SK-N-SH (cell line): ENCODE measurements around the gene PDGFRB. TPM values are rescaled to one million over a fixed set of nuclear protein-coding genes. Genes with fewer than 3 reads are reported as not detected.

Experiments used
- CTCF ChIA-PET: fragments of 300-600, 350-600 bp; formaldehyde crosslinking; extraction: SDS; loops from one replicate; lab custom pipeline; 2021; lab: Yijun Ruan, JAX
- POLR2A ChIA-PET: fragments of 350-600 bp; sonication (Branson Sonifier 250); formaldehyde crosslinking; extraction: SDS; loops from one replicate; lab custom pipeline; 2020; ENCODE audit warnings: antibody characterized with exemption, inconsistent platforms; lab: Yijun Ruan, JAX
- DNase-seq: peaks from one replicate; pipeline ENCODE4 v3.0.0; 2012
- H2AFZ ChIP-seq: fragments of 200-600 bp; sonication (generic); 2 replicates; pipeline ENCODE4 v1.8.1; 2016; ENCODE audit warnings: antibody characterized with exemption, mild to moderate bottlenecking, low read depth
- H3F3A ChIP-seq: fragments of 200-600 bp; sonication (generic); replicated peaks from 2 replicates; pipeline ENCODE3; 2016; ENCODE audit warnings: antibody characterized with exemption, mild to moderate bottlenecking; ENCODE audit not compliant: insufficient read depth
- H3K27ac ChIP-seq, 2 experiments: fragments of 200-500 bp in 1 of 2; fragments of 200-600 bp in 1 of 2; sonication (Bioruptor generic) in 1 of 2; sonication (generic), shearing (Covaris generic) in 1 of 2; 2 replicates each; pipeline versions ENCODE4 v1.5.1 to v1.6.1; 2014 to 2016; ENCODE audit warnings: low read depth in 2 of 2, inconsistent platforms in 1 of 2, low read length in 1 of 2, mild to moderate bottlenecking in 1 of 2, mixed read lengths in 1 of 2
- H3K27me3 ChIP-seq: fragments of 200-600 bp; sonication (generic), shearing (Covaris generic); 2 replicates; pipeline ENCODE4 v1.6.1; 2016; ENCODE audit warnings: mixed run types; ENCODE audit not compliant: insufficient read depth
- H3K36me3 ChIP-seq, 2 experiments: fragments of 200-500 bp in 1 of 2; fragments of 200-600 bp in 1 of 2; sonication (Bioruptor generic) in 1 of 2; sonication (generic) in 1 of 2; replicated peaks in 1 of 2; 2 replicates each; pipeline versions ENCODE3 to v1.5.1; 2014 to 2016; ENCODE audit warnings: low read length in 1 of 2, mild to moderate bottlenecking in 1 of 2; ENCODE audit not compliant: insufficient read depth in 2 of 2, control insufficient read depth in 1 of 2
- H3K4me1 ChIP-seq, 2 experiments: fragments of 200-500 bp in 1 of 2; fragments of 200-600 bp in 1 of 2; sonication (Bioruptor generic) in 1 of 2; sonication (generic), shearing (Covaris generic) in 1 of 2; 2 replicates each; pipeline versions ENCODE4 v1.5.1 to v1.6.1; 2014 to 2016; ENCODE audit warnings: low read depth in 1 of 2, low read length in 1 of 2, mixed run types in 1 of 2; ENCODE audit not compliant: insufficient read depth in 2 of 2, control insufficient read depth in 1 of 2
- H3K4me2 ChIP-seq: fragments of 200-600 bp; sonication (generic), shearing (Covaris generic); 2 replicates; pipeline ENCODE4 v1.6.1; 2017; ENCODE audit warnings: mixed run types
- H3K4me3 ChIP-seq, 2 experiments: fragments of 200-500 bp in 1 of 2; fragments of 200-600 bp in 1 of 2; sonication (Bioruptor generic) in 1 of 2; sonication (generic), shearing (Covaris generic) in 1 of 2; 2 replicates each; pipeline versions ENCODE4 v1.5.1 to v1.8.1; 2014 to 2016; ENCODE audit warnings: low read depth in 2 of 2, inconsistent platforms in 1 of 2, low read length in 1 of 2, mild to moderate bottlenecking in 1 of 2, mixed read lengths in 1 of 2, moderate library complexity in 1 of 2
- H3K79me2 ChIP-seq: fragments of 200-600 bp; sonication (generic); 2 replicates; pipeline ENCODE4 v1.8.1; 2017; ENCODE audit warnings: mild to moderate bottlenecking; ENCODE audit not compliant: insufficient read depth
- H3K9ac ChIP-seq: fragments of 200-600 bp; sonication (generic); 2 replicates; pipeline ENCODE4 v1.6.1; 2017; ENCODE audit warnings: mixed run types
- H3K9me2 ChIP-seq: fragments of 200-600 bp; sonication (generic); 2 replicates; pipeline ENCODE4 v1.6.1; 2017; ENCODE audit warnings: mixed run types
- H3K9me3 ChIP-seq: fragments of 200-600 bp; sonication (generic); 2 replicates; pipeline ENCODE4 v1.6.1; 2017; ENCODE audit warnings: mixed run types, mild to moderate bottlenecking, moderate library complexity
- H4K20me1 ChIP-seq: fragments of 200-600 bp; sonication (generic); 2 replicates; pipeline ENCODE4 v1.6.1; 2017; ENCODE audit warnings: mild to moderate bottlenecking, mixed run types; ENCODE audit not compliant: insufficient read depth
- EP300 ChIP-seq, 2 experiments: IDR thresholded peaks; 2 replicates each; pipeline versions ENCODE4 v1.4.0 to v1.6.1; 2012; ENCODE audit warnings: borderline replicate concordance in 1 of 2, low read depth in 1 of 2, low read length in 1 of 2
- EZH2phosphoT487 ChIP-seq: fragments of 200-600 bp; sonication (generic); IDR thresholded peaks from 2 replicates; pipeline ENCODE4 v1.6.1; 2017; ENCODE audit warnings: low read depth, mixed run types, mild to moderate bottlenecking, antibody characterized with exemption, moderate library complexity, borderline replicate concordance
- JUND ChIP-seq: IDR thresholded peaks from 2 replicates; pipeline ENCODE4 v1.4.0; 2012
- NRF1 ChIP-seq: IDR thresholded peaks from 2 replicates; pipeline ENCODE4 v1.6.1; 2012; ENCODE audit warnings: low read depth, mild to moderate bottlenecking, low read length
- RAD21 ChIP-seq: IDR thresholded peaks from 2 replicates; pipeline ENCODE4 v1.6.1; 2012; ENCODE audit warnings: mild to moderate bottlenecking, low read length
- REST ChIP-seq: IDR thresholded peaks from 2 replicates; pipeline ENCODE4 v1.6.1; 2012; ENCODE audit warnings: mild to moderate bottlenecking, low read depth, low read length, moderate library complexity
- RXRA ChIP-seq: IDR thresholded peaks from 2 replicates; pipeline ENCODE4 v1.4.0; 2012; ENCODE audit warnings: low read depth, mild to moderate bottlenecking, borderline replicate concordance
- SMC3 ChIP-seq: IDR thresholded peaks from 2 replicates; pipeline ENCODE4 v1.6.1; 2012; ENCODE audit warnings: low read depth, low read length, improper control_type of control experiment
- TCF12 ChIP-seq: IDR thresholded peaks from 2 replicates; pipeline ENCODE4 v1.4.0; 2012
- TEAD4 ChIP-seq: IDR thresholded peaks from 2 replicates; pipeline ENCODE4 v1.4.0; 2012; ENCODE audit warnings: mild to moderate bottlenecking, borderline replicate concordance; ENCODE audit not compliant: insufficient read depth
- USF1 ChIP-seq: IDR thresholded peaks from 2 replicates; pipeline ENCODE4 v1.4.0; 2012; ENCODE audit warnings: low read depth, borderline replicate concordance
- USF2 ChIP-seq: fragments of 150-350 bp; IDR thresholded peaks from 2 replicates; pipeline ENCODE4 v1.6.1; 2017; ENCODE audit warnings: antibody characterized with exemption, low read length, low read depth, borderline replicate concordance
- WGBS: methylation state at CpG from one replicate; pipeline ENCODE4 v1.1.6; 2017; ENCODE audit warnings: low lambda C conversion rate; 5-methylcytosine and 5-hydroxymethylcytosine counted together
- polyA plus RNA-seq, 3 experiments: library from polyadenylated mRNA; depleted of rRNA; stranded (reverse); fragments of >200 nt; gene quantifications; 2 replicates each; pipeline ENCODE4 v1.2.3, GENCODE V29; 2012

Gene PDGFRB
- polyA plus RNA-seq, 1 of the 3 experiments (the other 2 are of a cell fraction), result 32.1 TPM

GRCh38 chr5:150070821-150071220 lies 84.8 kb downstream of the PDGFRB start:
- POLR2A ChIA-PET, result no interaction called here
- no peak for DNase-seq
- CTCF ChIA-PET, result no interaction called here

More at GRCh38 chr5:150070821-150071220, 84.8 kb downstream of the PDGFRB start:
- Histone ChIP-seq H3K9me3 (no peaks in the 10 kb centered on the region), H3K4me1 (peaks cover 14 to 32% of the 10 kb centered on the region in 2 experiments; a peak in 3 of 4 replicates), H3K4me2 (no peak overlapping the region), H4K20me1 (no peaks in the 10 kb centered on the region), H3K4me3 (no peak overlapping the region), H3K36me3 (no peaks in the 10 kb centered on the region), H3K9me2 (no peaks in the 10 kb centered on the region), H3K27ac (no peak overlapping the region), H3K27me3 (no peaks in the 10 kb centered on the region), H3K9ac (no peak overlapping the region), H2AFZ (no peak overlapping the region), H3F3A (peaks cover 6% of the 10 kb centered on the region), H3K79me2 (no peaks in the 10 kb centered on the region)
- WGBS, result 88% methylated on average over 3 of the region's 3 CpGs
- no peak for TF ChIP-seq USF2
- no peak for TF ChIP-seq JUND
- no peak for TF ChIP-seq RAD21
- no peak for TF ChIP-seq EZH2phosphoT487
- no peak for TF ChIP-seq REST
- no peak for TF ChIP-seq USF1
- TF ChIP-seq SMC3, result no peak
- no peak for TF ChIP-seq EP300 (IDR thresholded peaks at IDR 0.05; ENCODE audit: borderline replicate concordance in 1 of 2, low read depth in 1 of 2, low read length in 1 of 2)
- TF ChIP-seq RXRA, result no peak
- TF ChIP-seq TEAD4, result no peak
- no peak for TF ChIP-seq NRF1
- TF ChIP-seq TCF12, result no peak
